Chondrocyte (in vitro differentiated cells): ENCODE results near the gene APCDD1. TPM values are rescaled to one million over a fixed set of nuclear protein-coding genes. Genes with fewer than 3 reads are reported as not detected.

ENCODE experiments used
- DNase-seq: peaks from one replicate; pipeline ENCODE4 v3.0.0; 2021; ENCODE audit warnings: mixed read lengths, low spot score
- H3K27ac Mint-ChIP-seq: one replicate; pipeline ENCODE4 v1.8.0; 2021; ENCODE audit warnings: mild to moderate bottlenecking, moderate library complexity, mixed read lengths; ENCODE audit not compliant: unreplicated experiment
- H3K27me3 Mint-ChIP-seq: 2 replicates; pipeline ENCODE4 v1.8.0; 2021; ENCODE audit warnings: low read depth, mixed read lengths
- H3K36me3 Mint-ChIP-seq: 2 replicates; pipeline ENCODE4 v1.8.0; 2021; ENCODE audit warnings: low read depth, mixed read lengths
- H3K4me1 Mint-ChIP-seq: 2 replicates; pipeline ENCODE4 v1.8.0; 2021; ENCODE audit warnings: low read depth, mild to moderate bottlenecking, mixed read lengths
- H3K4me3 Mint-ChIP-seq: one replicate; pipeline ENCODE4 v1.8.0; 2021; ENCODE audit warnings: mild to moderate bottlenecking, moderate library complexity, mixed read lengths; ENCODE audit not compliant: unreplicated experiment
- H3K9me3 Mint-ChIP-seq: 2 replicates; pipeline ENCODE4 v1.8.0; 2021; ENCODE audit warnings: low read depth, mixed read lengths
- total RNA-seq: library from RNA; stranded (reverse); gene quantifications from 3 replicates; pipeline ENCODE4 v1.2.1, GENCODE V29; 2021
- TF ChIP-seq, protein P1 (sequence below): fragments of 200-600 bp; sonication (generic); IDR thresholded peaks from 2 replicates; pipeline ENCODE4 v1.5.0; 2021; ENCODE audit warnings: antibody characterized with exemption, mild to moderate bottlenecking, moderate library complexity

The APCDD1 gene
- total RNA-seq, 1 donor from 2014 or later: 9.5 TPM

DNA sequence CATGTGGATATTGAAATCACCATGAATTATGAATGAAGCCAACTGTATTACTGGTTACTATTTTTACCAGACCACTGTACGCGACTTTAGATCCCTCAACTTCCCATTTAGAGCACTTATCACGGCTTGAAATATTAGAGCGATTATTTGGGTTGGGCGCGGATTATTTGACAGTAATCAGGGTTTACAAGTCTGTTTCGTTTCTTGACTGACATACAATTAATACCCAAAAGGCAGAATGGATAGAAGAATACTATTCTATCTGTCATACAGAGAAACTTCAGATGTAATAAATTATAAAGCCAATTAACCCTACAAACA, 70.9 kb downstream of the APCDD1 start:
- Mint-ChIP-seq H3K4me1 (peaks cover 40% of the 10 kb centered on the region), H3K27ac (peak overlapping the region; percentile 18), H3K4me3 (peak overlapping the region; percentile 95)

DNA sequence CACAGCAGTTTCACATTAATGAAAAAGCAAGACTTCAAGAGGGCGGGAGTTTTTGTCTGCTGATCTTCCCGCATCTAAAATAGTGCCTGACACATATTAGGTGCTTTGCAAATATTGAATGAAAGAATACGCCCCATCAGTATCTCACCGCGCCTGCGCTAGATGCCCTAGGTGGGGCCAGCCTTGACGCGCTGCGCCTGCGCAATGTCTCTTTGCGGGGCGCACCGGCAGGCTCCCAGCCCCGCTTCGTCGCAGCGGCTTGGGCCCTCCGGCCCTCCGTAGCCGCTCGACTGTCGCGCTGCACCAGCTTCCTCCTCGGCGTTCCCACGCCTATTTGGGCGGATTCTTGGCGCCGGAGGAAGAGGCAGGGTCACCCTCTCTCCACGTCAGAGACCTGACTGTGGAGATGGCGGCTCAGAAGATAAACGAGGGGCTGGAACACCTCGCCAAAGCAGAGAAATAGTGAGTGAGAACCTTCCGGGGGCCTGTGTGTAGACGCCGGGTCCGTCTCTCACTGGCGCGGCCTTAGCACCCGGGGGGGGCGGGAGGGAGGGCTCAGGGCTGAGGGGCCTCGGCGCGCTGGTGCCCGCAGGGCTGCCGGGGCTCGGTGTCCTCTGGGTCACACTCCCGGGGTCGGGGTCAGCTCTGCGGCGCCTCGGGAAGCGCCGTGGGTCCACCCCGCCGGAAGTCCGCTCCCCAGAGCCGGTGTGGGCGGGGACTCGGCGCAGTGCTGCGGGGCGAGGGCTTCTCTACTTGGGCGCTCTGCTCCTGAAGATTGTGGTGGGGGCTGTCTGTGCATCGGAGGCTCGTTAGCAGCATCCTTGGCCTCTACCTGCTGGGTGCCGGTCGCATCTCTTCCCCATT, 71.5 kb downstream of the APCDD1 start, which contains the start of gene NAPG:
TSS of gene NAPG (plus strand) at position 331 of the 864 bp plus-strand sequence. CDS start at position 407, 76 bp downstream.
- H3K4me1 Mint-ChIP-seq: peaks cover 46% of the 10 kb centered on the region
- peak within 1 kb of the TSS; percentile 95 for H3K4me3 Mint-ChIP-seq
- H3K27ac Mint-ChIP-seq: peak within 1 kb of the TSS; percentile 98
- peak; percentile 97 for DNase-seq
- TF ChIP-seq, protein P1, sequence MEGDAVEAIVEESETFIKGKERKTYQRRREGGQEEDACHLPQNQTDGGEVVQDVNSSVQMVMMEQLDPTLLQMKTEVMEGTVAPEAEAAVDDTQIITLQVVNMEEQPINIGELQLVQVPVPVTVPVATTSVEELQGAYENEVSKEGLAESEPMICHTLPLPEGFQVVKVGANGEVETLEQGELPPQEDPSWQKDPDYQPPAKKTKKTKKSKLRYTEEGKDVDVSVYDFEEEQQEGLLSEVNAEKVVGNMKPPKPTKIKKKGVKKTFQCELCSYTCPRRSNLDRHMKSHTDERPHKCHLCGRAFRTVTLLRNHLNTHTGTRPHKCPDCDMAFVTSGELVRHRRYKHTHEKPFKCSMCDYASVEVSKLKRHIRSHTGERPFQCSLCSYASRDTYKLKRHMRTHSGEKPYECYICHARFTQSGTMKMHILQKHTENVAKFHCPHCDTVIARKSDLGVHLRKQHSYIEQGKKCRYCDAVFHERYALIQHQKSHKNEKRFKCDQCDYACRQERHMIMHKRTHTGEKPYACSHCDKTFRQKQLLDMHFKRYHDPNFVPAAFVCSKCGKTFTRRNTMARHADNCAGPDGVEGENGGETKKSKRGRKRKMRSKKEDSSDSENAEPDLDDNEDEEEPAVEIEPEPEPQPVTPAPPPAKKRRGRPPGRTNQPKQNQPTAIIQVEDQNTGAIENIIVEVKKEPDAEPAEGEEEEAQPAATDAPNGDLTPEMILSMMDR: no peak
- no peaks in the 10 kb centered on the region for H3K9me3 Mint-ChIP-seq
- no peaks in the 10 kb centered on the region for H3K27me3 Mint-ChIP-seq
- H3K36me3 Mint-ChIP-seq: no peaks in the 10 kb centered on the region

More for the DNA sequence above, 70.9 kb downstream of the APCDD1 start:
- H3K9me3 Mint-ChIP-seq: no peaks in the 10 kb centered on the region
- no peaks in the 10 kb centered on the region for H3K27me3 Mint-ChIP-seq
- no peaks in the 10 kb centered on the region for H3K36me3 Mint-ChIP-seq
- TF ChIP-seq, protein P1: no peak
- DNase-seq: no peak

DNA sequence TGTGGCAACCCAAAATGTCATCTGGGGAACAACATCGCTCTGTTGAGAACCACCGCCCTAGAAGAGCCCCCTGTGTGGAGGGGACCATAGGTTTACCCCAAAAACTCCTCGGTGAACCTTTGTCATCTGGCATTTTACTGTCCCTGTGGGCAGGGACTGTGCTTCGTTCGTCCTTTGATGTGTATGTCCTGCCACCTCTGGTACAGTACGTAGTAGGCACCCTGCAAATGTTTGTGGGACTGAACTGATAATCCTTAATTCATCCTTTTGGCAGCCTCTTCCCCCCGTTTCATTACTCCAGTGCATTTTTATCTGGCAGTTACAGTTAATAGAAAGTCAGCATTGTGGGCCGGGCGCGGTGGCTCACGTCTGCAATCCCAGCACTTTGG, 72.1 kb downstream of the APCDD1 start:
- H3K4me1 Mint-ChIP-seq: peaks cover 48% of the 10 kb centered on the region
- peak overlapping the region; percentile 95 for H3K4me3 Mint-ChIP-seq
- TF ChIP-seq, protein P1: no peak
- no peak for DNase-seq
- no peaks in the 10 kb centered on the region for H3K27me3 Mint-ChIP-seq
- H3K27ac Mint-ChIP-seq: peak overlapping the region; percentile 89
- H3K36me3 Mint-ChIP-seq: no peaks in the 10 kb centered on the region
- H3K9me3 Mint-ChIP-seq: no peaks in the 10 kb centered on the region

DNA sequence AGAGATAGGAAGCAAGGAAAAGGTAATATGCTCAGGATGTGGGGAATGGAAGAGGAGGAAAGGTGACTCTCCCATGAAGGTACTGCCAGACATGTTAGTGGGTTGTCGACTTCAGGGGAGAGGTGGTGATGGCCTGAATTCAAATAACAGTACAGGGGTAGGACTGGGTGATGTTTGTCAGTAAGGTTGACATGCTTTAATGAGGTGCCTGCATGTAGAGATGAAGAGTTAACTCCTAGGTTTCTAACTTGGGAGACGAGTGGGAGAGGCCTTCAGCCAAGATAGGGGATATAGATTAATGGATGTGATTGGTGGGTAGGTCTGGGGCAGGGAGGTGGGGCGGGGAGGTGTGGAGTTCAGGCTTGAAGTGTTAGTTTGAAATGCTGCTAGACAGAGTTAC, 74.0 kb downstream of the APCDD1 start:
- no peaks in the 10 kb centered on the region for H3K9me3 Mint-ChIP-seq
- H3K36me3 Mint-ChIP-seq: peaks cover 1% of the 10 kb centered on the region
- DNase-seq: no peak
- peak overlapping the region; percentile 39 for H3K4me3 Mint-ChIP-seq
- H3K27me3 Mint-ChIP-seq: no peaks in the 10 kb centered on the region
- H3K27ac Mint-ChIP-seq: peak overlapping the region; percentile 41
- peaks cover 48% of the 10 kb centered on the region for H3K4me1 Mint-ChIP-seq
- TF ChIP-seq, protein P1: no peak

DNA sequence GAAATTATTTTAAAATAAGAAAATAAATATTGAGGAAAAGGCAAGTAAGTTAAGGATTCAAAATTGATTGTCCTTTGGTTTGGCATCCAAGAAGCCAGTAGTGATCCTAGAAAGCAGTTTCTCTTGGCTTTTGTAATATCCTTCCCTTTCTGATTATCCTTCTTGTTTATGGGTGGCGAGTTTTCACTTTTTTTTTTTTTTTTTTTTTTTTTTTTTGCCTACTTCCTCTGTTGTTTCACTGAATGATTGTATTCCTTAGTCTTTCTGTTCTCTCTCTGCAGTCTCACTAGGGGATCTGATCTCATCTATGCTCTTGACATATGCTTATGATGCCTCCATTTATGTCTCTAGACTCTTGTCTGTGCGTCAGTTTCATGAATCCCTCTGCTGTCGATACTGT, 75.6 kb downstream of the APCDD1 start:
- TF ChIP-seq, protein P1: no peak
- no peaks in the 10 kb centered on the region for H3K27me3 Mint-ChIP-seq
- peak overlapping the region; percentile 50 for H3K27ac Mint-ChIP-seq
- no peak for DNase-seq
- peaks cover 45% of the 10 kb centered on the region for H3K4me1 Mint-ChIP-seq
- no peak overlapping the region for H3K4me3 Mint-ChIP-seq
- no peaks in the 10 kb centered on the region for H3K9me3 Mint-ChIP-seq
- H3K36me3 Mint-ChIP-seq: peaks cover 5% of the 10 kb centered on the region
